ENCODE data around the gene AADACL4.
A peak's percentile ranks its signal among the peaks of the same experiment; 100 is the strongest.

Gene AADACL4

DNA sequence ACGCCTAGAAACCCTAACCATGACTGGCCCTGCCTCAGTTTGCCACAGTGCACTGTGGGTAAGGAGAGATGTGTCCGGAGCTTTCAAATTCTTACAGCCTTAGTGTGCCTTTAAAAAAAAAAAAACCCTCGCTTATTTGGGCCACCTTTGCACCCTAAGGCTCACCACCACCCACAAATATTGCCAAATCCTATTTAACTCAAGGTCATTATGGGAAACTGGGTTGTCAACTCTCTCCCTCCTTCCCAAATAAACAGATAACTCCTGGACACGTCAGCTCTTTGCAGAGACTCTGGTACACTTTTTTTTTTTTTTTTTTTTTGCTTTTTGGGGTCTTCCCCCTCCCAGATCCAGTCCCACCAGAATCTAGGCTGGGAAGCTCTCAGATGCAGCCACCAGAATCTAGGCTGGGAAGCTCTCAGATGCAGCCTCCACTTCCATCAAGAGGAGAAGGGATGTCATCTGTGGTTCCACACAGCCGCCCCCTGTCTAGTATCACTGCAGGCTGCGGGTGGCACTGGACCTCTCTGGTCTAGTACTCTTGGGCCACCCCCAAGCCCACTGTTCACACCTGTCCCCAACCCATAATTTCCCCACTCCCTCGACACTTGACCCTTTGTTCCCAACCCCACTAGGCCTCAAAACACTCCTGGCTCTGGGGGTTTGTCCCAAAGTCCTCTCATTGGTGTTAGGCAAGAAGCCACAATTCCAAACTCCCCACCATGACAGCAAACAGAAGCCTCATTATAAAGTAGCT lies 29.3 kb upstream of the AADACL4 start:
- no peak for DNase-seq

DNA sequence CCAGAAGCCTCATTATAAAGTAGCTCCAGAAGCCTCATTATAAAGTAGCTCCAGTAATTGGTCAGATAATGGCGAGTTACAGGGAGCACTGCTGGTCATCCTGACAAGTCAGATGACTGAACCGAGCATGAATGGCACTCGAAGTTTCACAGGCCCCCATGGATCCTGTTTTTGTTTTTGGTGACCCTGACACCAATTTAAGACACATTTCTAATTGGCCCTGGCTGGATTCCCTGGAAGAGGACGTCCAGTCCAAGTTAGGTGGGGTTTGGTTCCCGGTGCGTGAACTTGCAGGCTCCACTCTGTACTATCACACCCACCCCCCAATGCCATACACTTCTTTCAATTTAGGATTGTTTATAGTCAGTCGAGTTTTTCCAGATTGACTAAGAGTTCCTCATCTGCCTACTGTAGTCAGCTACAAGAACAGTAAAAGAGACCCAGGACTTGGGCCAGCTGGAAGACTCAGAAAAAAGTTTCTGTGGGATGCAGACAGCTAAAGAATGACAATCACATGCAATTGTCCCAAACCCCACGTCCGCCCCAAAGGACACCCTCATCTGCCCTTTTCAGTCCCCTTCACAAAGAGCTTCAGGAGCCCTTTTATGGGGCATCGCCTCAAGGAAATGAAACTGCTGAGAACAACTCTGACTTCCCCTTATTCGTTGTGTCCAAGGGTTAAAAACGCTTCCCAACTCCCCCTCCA lies 28.6 kb upstream of the AADACL4 start:
- no peak for DNase-seq

DNA sequence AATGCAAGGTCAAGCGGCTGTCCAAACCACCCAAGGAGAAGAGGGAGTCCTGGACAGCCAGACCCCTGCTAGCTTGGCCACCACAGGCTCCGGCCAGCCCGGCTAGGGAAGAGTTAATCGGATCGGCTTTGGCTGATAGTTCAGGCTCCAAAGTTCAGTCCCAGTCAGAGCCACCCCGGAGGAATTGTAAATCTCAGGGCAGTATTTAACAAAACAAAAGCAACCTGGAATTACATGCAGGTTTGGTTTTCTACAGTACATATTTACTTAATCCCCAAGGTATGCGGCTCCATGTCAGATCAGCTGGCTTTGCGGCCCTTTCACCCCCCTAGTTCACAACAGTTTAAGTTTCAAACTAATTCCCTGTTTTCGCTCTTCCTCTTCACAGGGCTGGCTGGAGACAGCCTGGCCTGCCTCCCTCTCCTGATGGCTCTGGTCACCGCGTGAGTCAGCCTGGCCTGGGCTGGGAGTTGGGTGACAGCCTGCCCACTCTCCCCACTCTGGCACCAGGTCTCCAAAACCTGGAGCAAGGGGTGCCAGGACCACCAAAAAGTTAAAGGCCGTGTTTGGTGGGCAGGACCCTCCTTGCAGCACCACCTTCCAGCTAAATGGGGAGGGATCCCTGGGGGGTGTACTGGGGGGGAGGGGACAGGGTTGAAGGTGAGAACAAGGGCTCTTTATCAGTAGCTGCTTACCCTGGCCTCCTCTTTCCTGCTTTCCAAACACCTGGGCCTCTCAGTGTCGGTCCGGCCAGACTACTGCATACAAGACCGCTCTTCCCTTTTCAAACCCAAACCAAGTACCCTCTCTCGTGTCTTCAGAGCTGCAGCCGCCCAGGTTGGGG lies 27.8 kb upstream of the AADACL4 start:
- no peak for DNase-seq

DNA sequence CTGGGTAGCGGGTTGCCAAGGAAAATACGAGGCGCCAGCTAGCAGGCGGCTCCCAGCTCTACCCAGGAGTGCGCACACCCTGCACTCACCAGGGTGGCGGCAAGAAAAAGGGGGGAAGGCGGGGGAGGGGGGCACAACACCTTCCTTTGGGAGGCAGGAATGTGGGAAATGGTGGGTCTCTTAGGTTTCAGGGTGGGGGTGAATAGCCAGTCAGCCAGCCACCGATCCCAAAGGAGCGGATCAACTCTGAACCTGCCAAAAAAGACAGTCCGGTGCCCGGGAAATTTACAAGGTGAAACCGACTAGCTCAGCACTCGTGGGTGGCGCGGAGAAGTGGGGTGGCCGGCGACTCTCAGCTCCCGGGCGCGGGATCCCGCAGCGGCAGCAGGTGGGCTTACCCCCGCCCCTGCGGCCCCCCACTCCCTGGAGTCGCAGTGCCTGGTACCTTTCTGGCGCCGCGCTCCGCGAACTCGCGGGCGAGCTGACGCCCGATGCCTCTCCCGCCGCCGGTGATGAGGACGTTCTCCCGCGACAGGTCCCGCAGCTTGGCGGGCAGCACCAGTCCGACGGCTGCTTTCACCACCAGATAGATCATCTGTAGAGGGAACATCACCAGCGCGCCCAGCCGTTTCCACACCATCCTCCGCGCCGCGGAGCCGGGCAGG lies 27.0 kb upstream of the AADACL4 start:
- no peak for DNase-seq

DNA sequence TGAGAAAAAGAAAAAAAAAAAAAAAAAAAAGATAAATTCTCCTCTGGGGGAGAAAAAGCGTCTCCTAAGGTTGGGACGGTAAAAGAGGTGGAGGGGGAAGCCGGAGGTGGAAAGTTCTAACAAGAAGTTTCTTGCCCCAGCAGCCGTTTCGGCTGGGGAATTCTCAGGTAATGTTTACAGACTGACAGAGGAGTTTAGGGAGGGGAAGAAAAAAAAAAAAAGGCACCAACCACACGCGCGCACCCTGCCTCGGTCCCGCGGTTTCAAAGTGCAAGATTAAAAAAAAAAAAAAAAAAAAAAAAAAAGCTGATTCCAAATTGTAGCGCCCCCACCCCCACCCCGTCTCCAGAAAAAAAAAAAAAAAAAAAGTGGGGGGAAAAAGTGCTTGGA lies 26.4 kb upstream of the AADACL4 start:
- DNase-seq, result no peak

DNA sequence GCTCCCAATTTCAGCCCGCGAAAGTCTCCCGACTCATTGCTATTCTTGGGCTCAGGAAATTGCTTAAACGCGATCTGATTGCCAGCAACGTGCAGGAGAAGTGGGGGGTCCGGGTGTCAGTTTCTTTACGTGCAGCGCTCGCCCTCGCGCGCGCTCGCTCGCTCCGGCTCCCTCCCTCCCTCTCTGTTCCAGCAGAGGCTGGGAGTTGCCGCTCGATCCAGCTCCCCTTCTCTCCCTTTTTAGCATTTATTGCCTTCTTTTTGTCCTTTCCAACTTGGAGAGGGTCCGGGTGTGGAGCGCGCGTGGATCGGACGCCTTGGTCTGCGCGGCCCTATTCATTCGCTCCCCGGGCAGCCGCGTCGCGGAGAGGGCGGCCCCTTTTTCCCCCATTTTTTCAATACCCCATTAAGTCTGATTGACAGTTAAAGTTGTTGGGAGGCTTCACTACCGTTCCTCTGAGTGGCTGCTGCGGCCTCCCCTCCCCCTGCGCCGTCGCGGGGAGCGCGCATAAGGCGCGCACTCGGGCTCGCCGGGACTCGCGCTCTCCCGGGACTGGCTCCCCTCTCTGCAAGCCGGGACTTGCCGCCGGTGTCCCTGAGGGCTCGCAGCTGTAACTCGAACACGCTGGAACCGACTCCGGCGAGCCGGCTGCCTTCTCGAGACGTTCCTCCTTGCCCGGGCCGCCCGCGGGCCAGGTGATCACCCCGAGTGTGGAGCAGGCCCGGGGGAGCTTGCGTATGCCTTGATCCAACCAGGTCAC lies 25.8 kb upstream of the AADACL4 start, which contains the start of gene DHRS3:
DHRS3 (minus strand) TSS at position 310 of the 760 bp plus-strand sequence. CDS start 862 bp downstream, outside the sequence.
- peak; percentile 9 to 27 for DNase-seq

DNA sequence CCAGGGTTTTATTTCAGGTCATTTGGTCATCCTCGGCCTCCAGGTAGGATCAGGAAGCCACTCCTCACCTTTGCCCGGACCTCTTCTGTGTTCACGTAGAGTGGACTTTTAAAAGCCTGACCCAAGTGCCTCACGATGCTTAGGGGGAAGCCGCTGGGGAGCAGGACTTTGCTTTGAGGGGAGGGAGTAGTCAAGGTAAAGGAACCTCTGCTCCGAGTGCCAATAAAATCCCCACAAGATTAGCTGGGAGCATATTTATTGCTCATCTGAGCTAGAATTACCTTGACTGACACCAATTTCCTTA lies 25.3 kb upstream of the AADACL4 start:
- no peak for DNase-seq

DNA sequence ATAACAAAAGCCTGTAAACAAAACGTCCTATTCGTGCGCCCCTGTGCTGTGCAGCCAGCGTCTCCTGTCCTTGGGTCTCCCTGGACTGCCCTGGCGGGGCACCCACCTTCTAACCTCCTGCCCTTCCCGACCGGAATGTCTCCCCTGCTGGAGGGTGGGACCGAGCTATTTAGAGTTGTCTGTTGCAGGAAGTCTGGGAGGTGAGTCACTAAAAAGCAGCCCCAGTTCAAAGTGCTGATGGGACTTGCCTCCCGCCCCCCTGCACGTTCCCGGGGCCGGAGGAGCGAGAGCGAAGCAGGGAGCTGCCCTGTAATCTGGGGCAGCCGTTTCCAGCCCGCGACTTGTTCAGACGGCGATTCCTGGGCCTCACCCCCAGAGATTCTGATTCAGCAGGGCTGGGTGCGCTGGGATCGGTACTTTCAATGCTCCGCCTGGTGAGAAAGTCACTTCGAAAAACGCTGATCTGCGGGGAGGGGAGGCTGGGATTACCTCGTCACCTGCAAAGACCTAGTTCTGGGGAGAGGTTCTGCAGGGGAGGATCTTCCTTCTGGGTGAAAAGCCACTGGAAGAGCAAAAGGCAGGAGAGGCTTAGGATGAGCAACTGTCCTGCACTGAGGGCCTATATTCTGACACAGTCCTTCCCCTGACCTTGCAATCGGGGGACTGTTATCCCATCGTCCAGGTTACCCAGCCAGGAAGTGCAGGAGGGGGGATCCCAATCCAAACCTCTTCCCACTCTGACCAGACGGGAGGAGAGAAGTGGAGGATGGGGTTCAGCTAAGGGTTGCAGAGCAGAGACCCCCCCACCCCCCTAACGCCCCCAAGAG lies 24.7 kb upstream of the AADACL4 start:
- no peak for DNase-seq

DNA sequence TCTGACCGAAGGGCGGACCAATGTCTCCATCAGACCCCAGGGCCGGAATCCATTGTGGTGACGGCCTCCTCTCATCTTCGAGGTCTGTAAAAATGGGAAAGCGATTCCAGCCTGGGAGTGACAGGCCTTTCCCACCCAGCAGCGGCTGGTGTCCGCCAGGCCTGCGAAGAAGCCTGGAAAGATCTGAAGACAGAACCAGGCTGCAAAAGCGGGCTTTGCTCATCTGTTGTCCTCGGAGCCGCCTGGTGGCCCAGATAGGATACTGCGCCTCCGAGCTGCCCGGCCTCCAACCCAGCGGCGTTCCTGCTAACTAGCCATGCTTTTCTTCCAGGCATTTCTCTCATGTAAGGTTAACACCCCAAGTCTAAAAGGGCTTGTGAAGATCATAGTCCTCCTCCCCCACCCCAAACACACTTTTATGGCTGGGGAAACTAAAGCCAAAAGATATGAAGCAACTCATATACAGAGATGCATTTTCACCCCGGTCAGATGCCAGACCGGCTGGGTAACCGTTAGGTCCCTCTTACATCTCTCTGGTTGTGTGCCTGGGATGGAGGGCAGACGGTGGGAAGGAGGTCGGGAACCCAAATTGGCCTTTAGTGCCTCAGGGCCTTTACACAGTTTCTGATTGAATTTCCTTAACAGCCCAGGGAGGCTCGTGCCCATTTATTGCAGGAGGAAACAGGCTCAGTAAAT lies 23.9 kb upstream of the AADACL4 start:
- DNase-seq, result peak; percentile 58 to 67

DNA sequence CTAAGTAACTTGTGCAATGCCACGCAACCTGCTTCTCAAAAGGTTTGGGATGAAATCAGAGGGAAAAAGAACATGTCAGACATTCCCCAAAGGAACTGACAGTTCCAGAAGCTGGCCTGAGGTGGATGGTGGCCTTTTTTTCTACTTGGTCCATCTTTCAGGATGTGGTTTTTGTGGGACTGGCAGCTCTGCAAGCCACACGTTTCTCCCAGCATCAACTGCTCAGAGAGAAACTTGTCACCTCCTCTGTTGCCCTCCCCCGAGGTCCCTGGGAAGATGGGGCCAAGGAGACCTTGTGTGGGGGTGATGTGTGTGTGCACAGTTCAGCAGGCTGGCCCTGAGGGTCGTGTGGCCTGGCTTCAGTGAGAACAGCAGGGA lies 23.4 kb upstream of the AADACL4 start:
- peak; percentile 24 to 50 for DNase-seq

DNA sequence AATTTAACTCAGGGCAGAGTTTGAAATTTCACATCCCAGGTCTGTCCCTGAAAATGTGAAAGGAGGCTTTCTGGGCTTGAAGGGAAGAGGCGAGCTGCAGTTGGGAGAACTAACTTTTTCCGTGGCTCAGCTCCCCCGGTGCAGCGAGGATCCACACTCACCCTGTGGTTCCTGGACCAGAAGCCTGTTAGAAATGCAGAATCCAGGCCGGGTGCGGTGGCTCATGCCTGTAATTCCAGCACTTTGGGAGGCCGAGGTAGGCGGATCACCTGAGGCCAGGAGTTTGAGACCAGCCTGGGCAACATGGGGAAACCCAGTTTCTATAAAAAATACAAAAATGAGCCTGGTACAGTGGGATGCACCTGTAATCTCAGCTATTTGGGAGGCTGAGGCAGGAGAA lies 23.0 kb upstream of the AADACL4 start:
- DNase-seq, result no peak

DNA sequence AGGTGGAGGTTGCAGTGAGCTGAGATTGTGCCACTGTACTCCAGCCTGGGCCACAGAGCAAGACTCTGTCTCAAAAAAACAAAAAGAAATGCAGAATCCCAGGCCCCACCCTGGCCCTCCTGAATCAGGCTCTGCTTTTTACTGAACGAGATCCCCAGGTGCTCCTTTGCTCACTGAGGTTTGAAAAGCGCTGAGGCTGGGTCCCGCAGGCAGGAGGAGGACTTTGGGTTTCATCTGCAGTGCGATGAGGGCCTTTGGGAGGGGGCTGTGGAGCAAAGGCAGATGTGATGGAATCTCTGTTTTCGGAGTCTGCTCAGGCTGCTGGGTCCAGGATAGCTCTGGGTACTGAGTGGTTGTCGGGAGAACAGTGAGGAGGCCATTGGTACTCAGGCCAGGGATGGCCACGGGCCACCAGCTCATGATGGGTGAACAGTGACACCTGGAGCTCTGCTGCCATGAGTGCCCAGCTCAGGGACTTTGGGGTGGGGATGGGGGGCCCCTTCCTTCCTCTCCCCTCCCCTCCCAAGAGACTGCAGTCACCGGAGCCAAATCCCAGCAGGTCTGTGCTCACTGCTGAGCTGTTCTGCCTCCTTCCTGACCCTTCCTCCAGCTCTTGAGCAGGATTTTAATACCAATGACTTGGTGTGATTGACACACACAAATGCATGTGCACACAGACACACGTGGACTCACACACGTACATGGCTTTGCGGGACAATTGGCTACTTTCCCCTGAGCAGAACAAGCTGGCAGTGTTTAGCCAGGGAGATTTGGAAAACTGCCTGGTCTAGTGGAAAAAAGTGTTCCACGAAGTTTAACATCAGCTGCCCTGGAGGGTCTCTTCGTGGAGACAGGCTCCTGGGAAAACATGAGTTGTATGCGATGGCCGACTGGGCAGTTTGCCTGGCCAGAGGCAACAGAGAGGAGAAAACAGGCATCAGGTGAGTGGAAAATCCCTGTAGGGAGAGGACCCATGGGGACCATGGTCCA lies 22.2 kb upstream of the AADACL4 start:
- no peak for DNase-seq

DNA sequence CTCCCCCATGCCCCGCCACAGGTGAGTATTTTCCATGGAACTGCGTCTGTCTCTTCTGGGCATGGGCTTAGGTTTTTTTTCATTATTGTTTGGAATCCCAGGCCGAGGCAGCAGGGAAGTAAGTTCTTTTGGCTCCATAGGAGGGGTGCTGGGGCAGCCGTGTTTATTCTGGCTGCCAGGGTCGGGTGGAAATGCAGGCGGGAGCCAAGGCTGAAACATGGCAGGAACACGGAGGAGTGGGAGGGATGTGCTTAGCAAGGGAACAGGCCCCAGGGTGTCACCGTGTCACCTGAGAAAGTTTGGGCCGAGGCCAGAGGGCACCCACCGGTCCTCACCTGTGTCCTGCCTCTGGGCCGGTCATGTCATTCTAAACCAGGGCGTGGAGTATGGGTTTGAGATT lies 21.4 kb upstream of the AADACL4 start:
- no peak for DNase-seq

DNA sequence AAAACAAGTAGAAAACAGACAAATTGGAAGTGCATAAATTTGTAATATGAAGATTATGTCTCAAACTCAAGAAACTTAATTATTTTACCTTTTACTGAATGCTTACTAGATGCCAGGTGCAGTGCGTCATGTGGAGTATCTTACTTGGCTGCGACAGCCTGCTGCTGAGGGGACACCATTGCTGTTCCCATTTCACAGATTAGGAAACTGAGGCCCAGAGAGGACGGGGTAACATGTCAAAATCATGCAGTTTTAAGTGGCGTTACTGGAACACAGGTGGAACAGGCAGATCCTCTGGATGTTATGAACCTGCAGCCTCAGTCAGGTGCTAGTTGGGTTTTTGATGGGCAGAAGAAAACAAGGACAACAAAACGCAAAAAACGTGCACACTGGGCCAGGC lies 18.6 kb upstream of the AADACL4 start:
- DNase-seq, result no peak

DNA sequence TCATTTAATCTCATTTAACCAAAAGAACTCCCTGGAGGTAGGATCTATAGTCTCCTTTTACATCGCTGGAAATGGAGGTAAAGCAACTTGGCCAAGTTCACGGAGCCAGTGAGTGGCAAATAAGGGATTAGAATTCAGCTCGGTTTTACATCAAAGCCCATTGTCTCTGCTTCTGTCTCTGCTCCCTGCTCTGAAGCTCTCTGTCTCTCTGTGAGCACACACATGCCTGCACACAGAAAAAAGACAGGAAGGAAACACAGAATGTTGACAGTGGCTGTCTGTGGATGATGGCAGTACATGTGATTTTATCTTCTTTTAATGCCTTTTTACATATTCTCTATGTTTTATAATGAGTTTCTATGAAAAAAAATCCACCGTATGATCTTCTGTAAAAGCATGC lies 17.0 kb upstream of the AADACL4 start:
- no peak for DNase-seq

DNA sequence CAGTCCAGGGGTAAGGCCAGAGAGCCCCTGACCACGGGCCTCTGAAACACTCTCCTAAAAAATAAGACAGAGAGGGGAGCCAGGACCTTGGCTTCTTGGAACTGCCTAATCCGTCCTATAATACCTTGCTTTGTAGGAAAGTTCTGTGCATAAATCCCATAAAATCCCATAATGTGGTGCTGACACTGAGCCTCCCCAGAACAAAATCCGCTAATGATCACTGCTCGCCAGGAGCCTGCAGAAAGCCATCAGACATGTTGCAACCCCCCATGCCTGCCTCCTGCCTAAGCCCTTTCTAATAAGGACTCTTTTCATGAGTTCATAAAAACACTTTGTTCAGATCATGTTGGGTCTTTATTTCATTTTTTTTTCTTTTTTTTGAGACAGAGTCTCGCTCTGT lies 16.6 kb upstream of the AADACL4 start:
- no peak for DNase-seq

DNA sequence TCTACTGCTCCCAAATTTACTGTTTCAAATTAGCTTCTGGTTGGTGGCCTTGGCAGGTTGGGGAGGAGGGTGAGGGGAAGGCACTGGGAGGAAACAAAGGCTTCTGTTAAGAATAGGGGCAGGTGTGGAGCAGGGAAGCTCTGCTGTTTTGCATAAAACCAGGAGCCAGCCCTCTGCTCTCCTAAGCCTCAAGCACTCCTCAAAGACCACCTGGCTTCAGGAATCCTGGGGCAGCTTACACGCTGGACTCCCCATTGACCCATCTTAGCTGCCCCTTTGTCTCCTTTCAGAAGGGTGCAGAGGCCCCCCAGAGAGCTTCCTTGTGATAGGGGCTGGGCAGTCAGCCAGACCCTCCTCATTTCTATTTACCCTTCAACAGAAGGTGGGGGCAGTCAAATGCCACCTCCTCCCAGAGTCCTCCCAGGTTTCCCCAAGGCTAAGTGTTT lies 14.4 kb upstream of the AADACL4 start:
- DNase-seq, result no peak

DNA sequence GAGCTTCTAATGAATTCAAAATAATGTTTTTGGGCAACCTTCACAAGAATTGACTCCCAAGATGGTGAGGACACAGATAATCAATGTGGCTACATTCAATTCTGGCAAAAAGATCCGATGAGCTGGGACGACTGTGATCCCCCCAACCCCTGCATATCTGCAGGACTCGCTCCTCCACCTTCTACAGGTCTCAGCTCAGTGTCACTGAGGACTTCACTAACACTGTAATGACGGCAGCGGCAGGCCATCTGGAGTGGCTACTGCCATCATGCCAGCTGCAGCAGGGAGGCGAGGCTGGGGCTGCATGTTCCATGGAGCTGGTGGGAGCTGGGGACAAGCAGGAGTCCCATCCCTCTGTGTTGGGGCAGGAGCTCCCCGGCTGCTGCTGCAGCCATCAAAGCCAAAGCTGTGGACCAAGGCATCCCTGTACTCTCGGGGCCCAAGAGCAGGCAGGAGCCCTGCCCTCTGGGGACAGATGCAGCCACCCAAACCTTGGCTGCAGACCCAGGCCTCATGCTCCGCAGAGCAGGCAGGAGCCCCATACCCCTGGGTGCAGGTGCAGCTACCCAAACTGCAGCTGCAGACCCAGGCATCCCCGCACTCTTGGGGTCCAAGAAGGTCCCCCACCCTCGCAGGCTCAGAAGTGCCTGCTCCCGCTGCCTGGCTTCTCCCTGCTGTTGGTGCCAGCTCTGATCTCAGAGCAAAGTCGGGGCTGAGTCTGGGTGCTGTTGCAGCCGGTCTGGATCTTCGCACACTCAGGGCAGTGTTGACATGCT lies 13.7 kb upstream of the AADACL4 start:
- no peak for DNase-seq

All from AML-193 (cell line).